HCT116 (cell line): ENCODE data around the gene ENOX1. TPM values are rescaled to one million over a fixed set of nuclear protein-coding genes. Genes with fewer than 3 reads are reported as not detected.

Experiments used
- ATAC-seq: fragments of 200-7000 bp; cut with Tn5 transposase; 2 replicates; pipeline ENCODE4 v1.9.1; 2020; ENCODE audit warnings: mild to moderate bottlenecking, moderate library complexity
- BruUV-seq: library from RNA; stranded (reverse); fragments of 400-500 nt; replicated peaks from 2 replicates; lab custom pipeline; 2021; lab: Mats Ljungman, UMichigan
- CTCF ChIA-PET: fragments of 300-600 bp; sonication (Branson Sonifier 250); formaldehyde crosslinking; loops from one replicate; lab custom pipeline; 2021; ENCODE audit warnings: antibody characterized with exemption; lab: Charles Lee
- POLR2A ChIA-PET: fragments of 300-600, 350-600 bp; sonication (Branson Sonifier 250); formaldehyde crosslinking; loops from one replicate; lab custom pipeline; 2021; ENCODE audit warnings: antibody characterized with exemption; lab: Charles Lee
- RAD21 ChIA-PET, 2 experiments: fragments of 300-600 bp; sonication (Branson Sonifier 250); formaldehyde crosslinking; loops; one replicate each; lab custom pipeline; 2023; ENCODE audit warnings: low total read pairs in 2 of 2; ENCODE audit not compliant: uncharacterized antibody in 2 of 2, unreplicated experiment in 2 of 2, low non-redundant PET in 1 of 2; lab: Charles Lee
- DNase-seq: peaks from one replicate; pipeline ENCODE4 v3.0.0-alpha.2; 2010; ENCODE audit warnings: low read depth, low spot score
- H2AFZ ChIP-seq: fragments of 200-600 bp; shearing (Covaris generic), sonication (generic); 2 replicates; pipeline ENCODE4 v1.6.1; 2017; ENCODE audit warnings: low read depth, mixed run types, mixed read lengths, antibody characterized with exemption, low read length; ENCODE audit not compliant: poor library complexity, severe bottlenecking
- H3K27ac ChIP-seq: 2 replicates; pipeline ENCODE4 v1.5.1; 2012; ENCODE audit warnings: low read depth, low read length
- H3K27me3 ChIP-seq: fragments of 200-600 bp; sonication (generic); 2 replicates; pipeline ENCODE4 v1.6.1; 2016; ENCODE audit warnings: mixed run types, low read length, mixed read lengths; ENCODE audit not compliant: insufficient read depth
- H3K36me3 ChIP-seq, 2 experiments: fragments of 200-500 bp in 1 of 2; fragments of 200-600 bp in 1 of 2; sonication (Bioruptor generic) in 1 of 2; sonication (generic) in 1 of 2; 2 replicates each; pipeline versions ENCODE4 v1.5.1 to v1.6.1; 2014 to 2016; ENCODE audit warnings: low read length in 2 of 2, inconsistent platforms in 1 of 2, mixed read lengths in 1 of 2, mixed run types in 1 of 2; ENCODE audit not compliant: insufficient read depth in 2 of 2, control insufficient read depth in 1 of 2
- H3K4me1 ChIP-seq, 2 experiments: fragments of 200-600 bp in 1 of 2; sonication (generic) in 1 of 2; 2 replicates each; pipeline versions ENCODE4 v1.5.1 to v1.6.1; 2012 to 2017; ENCODE audit warnings: low read length in 2 of 2, inconsistent platforms in 1 of 2, mild to moderate bottlenecking in 1 of 2, mixed read lengths in 1 of 2, mixed run types in 1 of 2, moderate library complexity in 1 of 2; ENCODE audit not compliant: insufficient read depth in 2 of 2, control insufficient read depth in 1 of 2
- H3K4me2 ChIP-seq: fragments of 200-600 bp; sonication (generic); 2 replicates; pipeline ENCODE4 v1.6.1; 2017; ENCODE audit warnings: mixed run types, low read length, mixed read lengths
- H3K4me3 ChIP-seq, 2 experiments: fragments of 200-600 bp in 1 of 2; sonication (generic) in 1 of 2; replicated peaks in 1 of 2; 2 replicates each; pipeline ENCODE4 v1.5.1; 2011 to 2016; ENCODE audit warnings: low read length in 2 of 2, control low read depth in 1 of 2, low read depth in 1 of 2, mild to moderate bottlenecking in 1 of 2, mixed read lengths in 1 of 2, mixed run types in 1 of 2
- H3K79me2 ChIP-seq: fragments of 200-600 bp; sonication (generic); 2 replicates; pipeline ENCODE4 v1.6.1; 2017; ENCODE audit warnings: mild to moderate bottlenecking, mixed run types, low read length, moderate library complexity, mixed read lengths; ENCODE audit not compliant: insufficient read depth
- H3K9ac ChIP-seq: fragments of 200-600 bp; sonication (generic); 2 replicates; pipeline ENCODE4 v1.6.1; 2016; ENCODE audit warnings: low read length, mixed read lengths
- H3K9me2 ChIP-seq: fragments of 200-600 bp; sonication (generic), shearing (Covaris generic); 2 replicates; pipeline ENCODE4 v1.6.1; 2017; ENCODE audit warnings: mixed run types, mild to moderate bottlenecking, moderate library complexity; ENCODE audit not compliant: insufficient read depth
- H3K9me3 ChIP-seq, 2 experiments: fragments of 200-500 bp in 1 of 2; fragments of 200-600 bp in 1 of 2; sonication (Bioruptor generic) in 1 of 2; sonication (generic) in 1 of 2; 2 replicates each; pipeline ENCODE4 v1.6.1; 2014 to 2017; ENCODE audit warnings: low read length in 2 of 2, mixed read lengths in 2 of 2, inconsistent platforms in 1 of 2, low read depth in 1 of 2, mild to moderate bottlenecking in 1 of 2, mixed run types in 1 of 2, moderate library complexity in 1 of 2; ENCODE audit not compliant: control insufficient read depth in 1 of 2, insufficient read depth in 1 of 2
- H4K20me1 ChIP-seq: fragments of 200-600 bp; sonication (generic), shearing (Covaris generic); 2 replicates; pipeline ENCODE4 v1.6.1; 2017; ENCODE audit warnings: mixed run types, mild to moderate bottlenecking, moderate library complexity; ENCODE audit not compliant: insufficient read depth
- CBX3 ChIP-seq: IDR thresholded peaks from 2 replicates; pipeline ENCODE4 v1.6.1; 2012; ENCODE audit warnings: low read depth
- CEBPB ChIP-seq: IDR thresholded peaks from 2 replicates; pipeline ENCODE4 v1.6.1; 2012; ENCODE audit warnings: low read depth
- CTCF ChIP-seq, 3 experiments: fragments of 200-600 bp in 1 of 3; sonication (generic) in 1 of 3; IDR thresholded peaks in 2 of 3; conservative IDR thresholded peaks in 1 of 3; 2 replicates each; pipeline ENCODE4 v1.5.1; 2012 to 2017; ENCODE audit warnings: low read depth in 2 of 3, low read length in 2 of 3, antibody characterized with exemption in 1 of 3, borderline replicate concordance in 1 of 3, control low read depth in 1 of 3, mild to moderate bottlenecking in 1 of 3, mixed read lengths in 1 of 3, mixed run types in 1 of 3, moderate library complexity in 1 of 3; ENCODE audit not compliant: insufficient read depth in 1 of 3
- EZH2 ChIP-seq: fragments of 200-600 bp; sonication (generic); IDR thresholded peaks from 2 replicates; pipeline ENCODE4 v1.6.1; 2017; ENCODE audit warnings: antibody characterized with exemption, mixed run types
- EZH2phosphoT487 ChIP-seq: fragments of 200-600 bp; IDR thresholded peaks from 2 replicates; pipeline ENCODE4 v1.6.1; 2018; ENCODE audit warnings: antibody characterized with exemption, borderline replicate concordance
- FOSL1 ChIP-seq: IDR thresholded peaks from 2 replicates; pipeline ENCODE4 v1.6.1; 2012; ENCODE audit warnings: low read depth
- MAX ChIP-seq: IDR thresholded peaks from 2 replicates; pipeline ENCODE4 v1.6.1; 2012
- SIN3A ChIP-seq: IDR thresholded peaks from 2 replicates; pipeline ENCODE4 v1.6.1; 2012; ENCODE audit warnings: low read depth
- SP1 ChIP-seq: IDR thresholded peaks from 2 replicates; pipeline ENCODE4 v1.6.1; 2012; ENCODE audit warnings: low read depth
- SRF ChIP-seq: IDR thresholded peaks from 2 replicates; pipeline ENCODE4 v1.6.1; 2012; ENCODE audit warnings: low read depth
- YY1 ChIP-seq: IDR thresholded peaks from 2 replicates; pipeline ENCODE4 v1.6.1; 2011; ENCODE audit warnings: low read length, low read depth, moderate library complexity, mild to moderate bottlenecking; ENCODE audit not compliant: insufficient replicate concordance; ENCODE audit errors: extremely low read depth
- intact Hi-C: fragments of 100-400 bp; cut with micrococcal nuclease; formaldehyde crosslinking; loops from 2 replicates; pipeline ENCODE4 v1.10.0; 2022
- total RNA-seq: library from RNA; stranded (reverse); gene quantifications from one replicate; pipeline ENCODE4 v1.2.1, GENCODE V29; 2021; ENCODE audit not compliant: unreplicated experiment

Gene ENOX1
- total RNA-seq, 1 experiment from 2014 or later = 4.5 TPM

DNA sequence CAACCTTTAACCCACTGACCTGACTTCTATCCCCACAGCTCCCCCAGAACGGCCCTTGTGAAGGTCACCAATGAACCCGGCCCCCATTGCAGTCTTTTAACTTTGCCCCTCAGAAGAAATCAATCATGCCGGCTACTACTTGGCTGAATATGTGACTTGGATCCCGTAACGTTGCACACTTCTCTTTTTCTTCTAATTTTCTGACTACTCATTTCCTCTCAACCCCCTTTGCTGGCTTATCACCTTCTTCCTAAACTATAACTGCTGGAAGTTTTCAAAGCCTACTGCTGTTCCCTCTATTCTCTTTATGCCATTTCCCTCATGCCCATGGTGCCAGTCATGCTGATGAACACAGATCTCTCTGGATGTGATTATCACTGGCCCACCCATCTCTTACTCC, 395.7 kb downstream of the ENOX1 start:
- no TSS peak for BruUV-seq
- H3K9me3 ChIP-seq = no peaks in the 10 kb centered on the region
- H3K9ac ChIP-seq = no peak overlapping the region
- H3K27me3 ChIP-seq = peaks cover 4% of the 10 kb centered on the region; the same call in 1 of the 2 replicates
- DNase-seq (no peak), ATAC-seq (no peak)
- no peak overlapping the region for H3K27ac ChIP-seq
- no peak overlapping the region for H2AFZ ChIP-seq
- H3K4me1 ChIP-seq = peaks cover 7 to 11% of the 10 kb centered on the region in 2 experiments
- ChIA-PET RAD21 (no interaction called here), CTCF (no interaction called here), POLR2A (no interaction called here)
- H3K4me2 ChIP-seq = no peak overlapping the region
- H3K9me2 ChIP-seq = no peaks in the 10 kb centered on the region
- no peaks in the 10 kb centered on the region for H3K36me3 ChIP-seq
- no peaks in the 10 kb centered on the region for H4K20me1 ChIP-seq
- no peak overlapping the region for H3K4me3 ChIP-seq
- TF ChIP-seq MAX (no peak), EZH2phosphoT487 (no peak), YY1 (no peak), EZH2 (no peak), CEBPB (no peak), CBX3 (no peak), SIN3A (no peak), CTCF (IDR thresholded peaks at IDR 0.05 in 2 of 3, conservative IDR thresholded peaks at IDR 0.05 in 1 of 3; ENCODE audit: borderline replicate concordance in 1 of 3, insufficient read depth in 1 of 3, low read depth in 2 of 3, low read length in 2 of 3) (no peak), SRF (no peak), FOSL1 (no peak), SP1 (no peak)
- H3K79me2 ChIP-seq = no peaks in the 10 kb centered on the region
- intact Hi-C loops = no loop called here
